ENCODE data around the gene CEP20.

DNA sequence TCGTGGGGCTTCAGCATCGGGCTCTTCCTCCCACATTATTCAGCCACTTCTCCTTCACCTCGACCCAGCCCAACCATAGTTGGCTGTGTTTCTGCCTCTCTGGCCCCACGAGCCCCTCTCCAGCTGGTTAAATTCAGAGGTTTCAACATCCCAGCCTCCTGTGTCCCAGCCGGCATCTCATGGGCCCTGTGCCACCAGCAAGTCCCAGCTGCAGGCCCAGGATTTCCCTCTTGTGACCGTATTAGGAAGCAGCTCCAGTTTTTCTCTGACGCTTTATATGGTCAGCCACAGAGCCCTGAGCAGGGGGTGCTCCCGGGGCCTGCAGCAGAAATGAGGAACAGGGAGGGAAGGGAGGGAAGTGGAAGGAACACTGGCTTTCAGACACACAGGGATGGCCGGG is 58.9 kb downstream of the CEP20 start:
- TF ChIP-seq, protein P1, sequence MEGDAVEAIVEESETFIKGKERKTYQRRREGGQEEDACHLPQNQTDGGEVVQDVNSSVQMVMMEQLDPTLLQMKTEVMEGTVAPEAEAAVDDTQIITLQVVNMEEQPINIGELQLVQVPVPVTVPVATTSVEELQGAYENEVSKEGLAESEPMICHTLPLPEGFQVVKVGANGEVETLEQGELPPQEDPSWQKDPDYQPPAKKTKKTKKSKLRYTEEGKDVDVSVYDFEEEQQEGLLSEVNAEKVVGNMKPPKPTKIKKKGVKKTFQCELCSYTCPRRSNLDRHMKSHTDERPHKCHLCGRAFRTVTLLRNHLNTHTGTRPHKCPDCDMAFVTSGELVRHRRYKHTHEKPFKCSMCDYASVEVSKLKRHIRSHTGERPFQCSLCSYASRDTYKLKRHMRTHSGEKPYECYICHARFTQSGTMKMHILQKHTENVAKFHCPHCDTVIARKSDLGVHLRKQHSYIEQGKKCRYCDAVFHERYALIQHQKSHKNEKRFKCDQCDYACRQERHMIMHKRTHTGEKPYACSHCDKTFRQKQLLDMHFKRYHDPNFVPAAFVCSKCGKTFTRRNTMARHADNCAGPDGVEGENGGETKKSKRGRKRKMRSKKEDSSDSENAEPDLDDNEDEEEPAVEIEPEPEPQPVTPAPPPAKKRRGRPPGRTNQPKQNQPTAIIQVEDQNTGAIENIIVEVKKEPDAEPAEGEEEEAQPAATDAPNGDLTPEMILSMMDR (IDR thresholded peaks at IDR 0.05) = no peak
- TF ChIP-seq EZH2phosphoT487 (IDR thresholded peaks at IDR 0.05) = no peak
- no peak for TF ChIP-seq EZH2 (IDR thresholded peaks at IDR 0.05)
